Gastroesophageal sphincter (tissue), 2 donors: ENCODE data around the gene KLHL17.

Experiments used
- POLR2A ChIP-seq, 2 donors: fragments of 450-650 bp; IDR thresholded peaks; one replicate each; pipeline ENCODE4 v1.6.1; 2017; ENCODE audit warnings: antibody characterized with exemption in 2 of 2, mild to moderate bottlenecking in 2 of 2, moderate library complexity in 1 of 2
- POLR2AphosphoS5 ChIP-seq: sonication (generic); formaldehyde crosslinking; IDR thresholded peaks from one replicate; pipeline ENCODE4 v1.6.1; 2017; ENCODE audit warnings: antibody characterized with exemption

GRCh38 chr1:981955-982558, 21.7 kb downstream of the KLHL17 start, which contains the start of gene PERM1:
- no peak for TF ChIP-seq POLR2A (IDR thresholded peaks at IDR 0.05)
- no peak for TF ChIP-seq POLR2AphosphoS5
